HG02885 (cell line): ENCODE measurements around the gene SART3.
"Not testable (repeated sequence)": the region's sequence is repeated elsewhere in the genome, so short reads cannot be mapped to it uniquely, and the experiment has no call there.

Source experiments
- ATAC-seq: cut with Tn5 transposase; IDR thresholded peaks from one replicate; pipeline ENCODE4 v1.9.1; 2021; ENCODE audit warnings: mild to moderate bottlenecking; ENCODE audit not compliant: unreplicated experiment, poor library complexity

SART3 gene

DNA sequence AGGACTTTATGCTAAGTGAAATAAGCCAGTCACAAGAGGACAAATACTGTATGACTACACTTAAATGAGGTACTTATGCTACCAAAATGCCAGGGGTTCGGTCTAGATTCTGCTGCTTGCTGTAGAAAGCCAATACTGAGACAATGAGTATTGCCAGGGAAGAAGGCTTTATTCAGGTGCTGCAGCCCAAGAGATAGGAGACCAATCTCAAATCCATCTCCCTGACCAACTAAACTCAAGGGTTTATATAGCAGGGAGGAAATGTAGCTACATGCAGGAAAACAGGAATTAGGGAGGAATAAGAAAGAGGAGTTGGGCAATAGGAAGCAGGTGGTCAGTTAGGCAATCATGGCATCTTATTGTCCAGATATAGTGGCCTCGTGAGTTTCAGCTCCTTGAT is 58.1 kb downstream of the SART3 start:
- no peak for ATAC-seq

DNA sequence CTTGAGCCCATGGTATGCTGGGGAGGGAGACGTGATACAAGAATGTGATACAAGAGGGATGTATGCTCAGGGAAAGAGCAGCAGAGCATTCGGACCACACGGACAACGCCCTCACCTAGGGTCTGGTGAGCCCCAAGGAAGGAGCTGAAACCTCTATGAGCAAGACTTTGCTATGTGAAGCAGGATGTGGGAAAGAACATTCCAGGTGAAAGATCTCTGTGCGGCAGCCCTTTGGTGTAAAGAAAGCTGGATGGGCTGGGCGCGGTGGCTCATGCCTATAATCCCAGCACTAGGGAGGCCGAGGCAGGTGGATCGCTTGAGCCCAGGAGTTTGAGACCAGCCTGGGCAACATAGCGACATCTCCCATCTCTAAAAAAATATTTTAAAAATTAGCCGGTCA is 62.8 kb downstream of the SART3 start:
- no peak for ATAC-seq

DNA sequence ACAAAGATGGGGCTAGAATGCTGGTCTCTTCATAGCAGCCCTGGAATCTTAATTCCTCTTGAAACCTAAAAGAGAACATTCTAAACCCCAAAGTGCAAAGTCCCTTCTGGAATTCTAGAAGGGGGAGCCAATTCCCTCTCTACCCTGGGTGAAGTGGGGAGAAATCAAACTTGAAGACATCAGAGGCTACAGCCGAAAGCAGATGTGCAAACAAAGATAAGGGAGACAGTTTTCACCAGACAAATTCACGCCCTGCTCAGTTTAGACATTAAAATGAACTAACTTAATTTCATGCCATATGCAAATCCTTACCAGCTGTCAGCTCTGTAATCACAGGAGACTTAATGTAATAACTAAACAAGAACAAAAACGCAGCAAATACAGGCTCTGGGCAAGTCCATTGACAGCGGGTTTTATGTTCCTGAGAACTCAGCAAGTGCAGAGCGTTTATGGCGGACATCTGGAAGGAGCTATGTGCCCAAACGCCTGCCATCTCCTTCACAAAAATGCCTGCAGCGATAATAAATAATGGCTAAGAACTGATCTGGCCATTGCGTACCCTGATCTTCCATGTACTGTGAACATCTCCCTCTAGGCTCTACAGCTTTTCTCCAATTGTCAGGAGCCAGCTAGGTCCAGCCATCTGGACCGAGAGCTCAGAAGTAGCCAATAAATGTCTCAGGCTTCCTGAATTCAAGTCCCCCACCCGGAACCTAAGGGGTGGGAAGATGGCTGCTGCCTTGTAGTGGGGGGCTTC is 65.0 kb downstream of the SART3 start:
- ATAC-seq = no peak

DNA sequence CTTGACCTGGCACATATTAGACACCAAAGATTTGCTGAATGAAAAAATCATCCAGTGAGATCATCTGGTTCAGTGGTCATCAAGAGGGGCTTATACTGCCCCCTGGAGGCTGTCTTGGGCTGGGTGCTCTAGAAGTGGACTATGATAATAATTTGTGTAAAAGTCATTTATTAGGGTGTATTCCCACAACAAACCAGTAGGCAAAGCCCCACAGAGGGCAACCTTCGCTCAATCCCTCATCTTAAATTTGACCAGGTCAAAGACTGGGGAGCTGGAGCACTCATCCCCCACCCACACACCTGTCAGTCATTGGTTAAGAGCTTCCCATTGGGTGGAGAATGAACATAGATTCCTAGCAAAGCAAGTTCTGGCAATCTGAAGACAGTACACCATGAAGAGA is 65.9 kb downstream of the SART3 start:
- ATAC-seq = no peak

DNA sequence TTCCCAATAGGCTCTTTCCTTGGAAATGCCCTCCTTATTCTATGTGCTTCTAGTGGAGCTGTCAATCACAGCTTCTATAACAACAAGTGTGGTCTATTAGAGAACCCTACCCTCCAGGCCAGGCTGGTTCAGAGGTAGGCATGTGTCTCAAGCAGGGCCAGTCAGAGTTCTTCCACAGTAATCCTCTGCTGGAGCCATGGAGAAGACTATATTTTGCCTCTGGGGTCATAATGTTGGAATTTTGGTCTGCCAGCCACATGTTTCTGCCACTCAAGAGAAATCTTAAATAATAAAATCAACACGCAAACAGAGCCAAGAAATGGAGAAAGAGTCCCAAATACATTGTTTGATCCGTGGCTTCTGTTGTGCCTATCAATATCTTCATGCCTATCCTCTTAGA is 69.7 kb downstream of the SART3 start:
- ATAC-seq = no peak

DNA sequence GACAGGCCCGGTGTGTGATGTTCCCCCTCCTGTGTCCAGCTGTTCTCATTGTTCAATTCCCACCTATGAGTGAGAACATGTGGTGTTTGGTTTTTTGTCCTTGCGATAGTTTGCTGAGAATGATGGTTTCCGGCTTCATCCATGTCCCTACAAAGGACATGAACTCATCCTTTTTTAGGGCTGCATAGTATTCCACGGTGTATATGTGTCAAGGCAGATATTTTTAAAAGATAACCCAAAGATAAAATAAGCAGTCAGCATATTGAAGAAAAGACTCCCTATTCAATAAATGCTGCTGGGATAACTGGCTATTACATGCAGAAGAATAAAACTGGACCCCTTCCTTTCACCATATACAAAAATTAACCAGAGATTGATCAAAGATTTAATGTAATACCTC is 73.9 kb downstream of the SART3 start:
- ATAC-seq = not testable (repeated sequence)

DNA sequence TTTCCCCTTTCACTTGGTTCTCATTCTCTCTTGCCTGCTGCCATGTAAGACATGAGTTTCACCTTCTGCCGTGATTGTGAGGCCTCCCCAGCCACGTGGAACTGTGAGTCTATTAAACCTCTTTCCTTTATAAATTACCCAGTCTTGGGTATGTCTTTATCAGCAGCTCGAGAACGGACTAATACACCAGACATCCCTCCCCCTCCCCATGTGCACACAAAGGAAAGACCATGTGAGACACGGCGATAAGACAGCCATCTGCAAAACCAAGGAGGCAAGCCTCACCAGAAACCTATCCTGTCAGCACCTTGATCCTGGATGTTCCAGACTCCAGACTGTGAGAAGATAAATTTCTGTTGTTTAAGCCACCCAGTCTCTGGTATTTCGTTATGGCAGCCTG is 75.6 kb downstream of the SART3 start:
- not testable (repeated sequence) for ATAC-seq

DNA sequence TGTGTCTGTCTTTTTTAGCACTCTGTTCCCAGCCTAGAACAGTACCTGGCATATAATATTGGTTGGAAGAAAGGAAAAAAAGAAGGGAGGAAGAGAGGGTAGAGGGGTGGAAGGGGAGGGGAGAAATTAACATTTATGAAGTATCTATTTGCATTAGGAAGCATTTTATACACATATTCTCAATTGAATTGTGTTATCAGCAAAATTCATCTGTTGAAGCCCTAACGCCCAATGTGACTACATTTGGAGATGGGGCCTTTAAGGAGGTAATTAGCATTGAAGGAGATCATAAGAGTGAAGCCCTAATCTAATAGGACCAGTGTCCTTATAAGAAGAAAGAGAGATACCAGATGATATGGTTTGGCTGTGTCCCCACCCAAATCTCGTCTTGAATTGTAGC is 76.1 kb downstream of the SART3 start:
- no peak for ATAC-seq

DNA sequence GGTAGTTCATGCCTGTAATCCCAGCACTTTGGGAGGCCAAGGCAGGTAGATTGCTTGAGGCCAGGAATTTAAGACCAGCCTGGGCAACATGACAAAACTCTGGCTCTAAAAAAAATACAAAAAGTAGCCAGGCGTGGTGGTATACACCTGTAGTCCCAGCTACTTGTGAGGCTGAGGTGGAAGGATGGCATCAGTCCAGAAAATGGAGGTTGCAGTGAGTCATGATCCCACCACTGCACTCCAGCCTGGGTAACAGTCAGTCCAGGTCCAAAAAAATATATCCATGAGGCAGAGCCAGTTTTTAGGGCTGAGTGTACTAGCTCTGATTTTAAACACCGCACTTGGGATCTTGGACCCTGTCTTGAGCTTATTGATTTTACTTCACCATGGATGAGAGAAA is 76.5 kb downstream of the SART3 start:
- no peak for ATAC-seq

DNA sequence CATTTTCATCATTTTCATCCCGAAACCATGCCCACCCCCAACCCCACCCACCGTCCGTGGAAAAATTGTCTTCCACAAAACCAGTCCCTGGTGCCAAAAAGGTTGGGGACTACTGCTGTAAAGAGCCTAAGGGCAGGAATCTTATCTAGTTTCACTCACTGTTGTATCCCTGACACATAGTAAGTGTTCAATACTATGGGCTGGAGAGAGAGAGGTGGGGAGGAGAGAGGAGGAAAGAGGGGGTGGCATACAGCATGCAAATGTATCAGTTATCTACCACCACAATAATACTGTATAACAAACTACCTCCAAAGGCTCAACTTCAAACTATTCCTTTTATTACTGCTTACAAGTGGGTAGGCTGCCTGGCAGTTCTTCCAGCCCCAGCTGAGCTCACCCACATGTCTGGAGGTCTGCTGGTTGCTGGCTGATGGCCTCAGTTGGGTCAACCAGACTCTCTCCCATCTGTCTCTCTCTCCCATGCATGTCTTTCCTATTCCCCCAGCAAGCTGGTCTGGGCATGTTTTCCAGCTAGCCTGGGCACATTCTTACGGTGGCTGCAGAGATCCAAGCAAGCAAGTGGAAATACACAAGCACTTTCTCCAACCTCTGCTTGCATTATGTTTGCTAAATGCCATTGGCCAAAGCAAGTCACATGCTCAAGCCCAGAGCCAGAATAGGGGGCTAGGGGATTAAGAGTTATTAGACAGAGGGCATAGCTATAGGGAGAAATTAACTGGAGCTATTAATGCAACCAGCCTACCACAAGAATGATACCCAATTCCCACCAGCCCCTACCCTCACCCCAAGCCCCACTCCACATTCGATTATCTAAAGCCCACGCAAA is 77.5 kb downstream of the SART3 start:
- ATAC-seq = no peak

DNA sequence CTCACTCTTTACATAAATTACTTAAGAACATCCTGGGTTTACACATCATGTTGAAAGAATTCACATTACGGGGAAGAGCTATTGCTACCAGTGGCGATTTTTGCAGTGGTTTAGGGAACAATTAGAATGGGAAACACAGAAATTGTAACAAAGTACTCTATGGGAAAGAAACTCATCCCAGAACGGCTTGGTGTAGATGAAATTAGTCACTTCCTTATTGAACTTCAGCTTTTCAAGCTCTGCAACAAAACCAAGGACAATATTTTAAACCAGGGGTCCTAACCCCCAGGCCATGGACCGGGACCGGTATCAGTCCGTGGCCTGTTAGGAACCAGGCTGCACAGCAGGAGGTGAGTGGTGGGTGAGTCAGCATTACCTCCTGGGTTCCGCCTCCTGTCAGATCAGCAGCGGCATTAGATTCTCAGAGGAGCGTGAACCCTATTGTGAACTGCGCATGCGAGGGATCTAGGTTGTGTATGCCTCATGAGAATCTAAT is 78.2 kb downstream of the SART3 start:
- no peak for ATAC-seq

DNA sequence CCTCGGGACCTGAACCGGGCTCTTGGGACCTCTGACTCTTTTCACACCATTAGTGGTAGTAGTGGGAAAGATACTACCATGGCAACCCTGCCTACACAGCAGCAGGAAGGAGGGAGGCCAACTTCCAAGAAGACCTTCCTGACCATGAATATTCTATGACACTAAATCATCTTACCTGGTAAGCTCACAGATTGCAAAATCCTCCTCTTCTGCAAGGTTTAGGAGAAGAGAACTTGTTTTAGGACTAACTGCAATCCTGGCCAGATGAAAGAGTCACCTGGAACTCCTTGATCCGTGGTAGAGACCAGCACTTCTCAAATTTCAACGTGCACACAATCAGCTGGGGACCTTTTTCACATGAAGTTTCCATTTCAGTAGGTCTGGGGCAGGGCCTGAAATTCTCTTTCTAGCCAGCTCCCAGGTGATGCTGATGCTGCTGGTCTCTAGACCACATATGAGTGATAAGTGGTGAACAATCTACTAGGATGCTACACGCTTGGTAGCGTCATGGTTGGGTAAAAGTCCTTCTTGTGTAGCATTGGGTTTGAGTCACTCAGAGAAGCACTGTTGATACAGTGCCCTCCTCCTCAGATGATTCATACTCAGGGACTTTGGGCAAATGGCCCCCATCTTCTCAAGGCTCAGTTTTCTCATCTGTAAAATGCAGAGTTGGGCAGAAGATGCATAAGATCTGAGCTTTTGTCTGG is 81.5 kb downstream of the SART3 start:
- ATAC-seq = no peak

DNA sequence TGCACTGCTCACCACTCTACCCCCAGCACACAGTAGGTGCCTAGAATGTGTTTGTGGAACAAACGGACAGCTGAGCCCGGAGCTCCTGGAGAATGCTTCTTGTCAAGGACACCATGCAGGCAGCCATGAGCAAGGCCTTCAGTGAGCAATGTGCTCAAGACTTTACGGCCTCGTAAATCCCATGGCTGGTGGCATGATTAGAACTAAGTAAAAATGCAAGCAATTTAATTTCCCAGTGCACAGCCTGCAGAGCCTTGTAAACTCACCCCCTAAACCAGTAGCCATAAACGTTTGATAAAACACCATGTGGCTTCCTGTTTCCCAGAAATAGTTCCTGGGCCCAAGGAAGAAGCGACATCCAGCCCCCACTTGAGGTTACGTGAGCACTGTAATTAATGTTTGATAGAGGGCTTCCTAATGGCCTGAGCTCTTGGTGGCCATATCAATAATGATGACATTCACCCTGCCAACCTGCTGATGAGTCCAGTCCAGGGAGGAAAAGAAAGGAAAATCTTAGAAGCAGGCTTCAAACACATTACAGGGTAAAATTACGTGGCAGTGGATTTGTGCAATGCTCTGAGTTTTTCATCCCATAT is 82.3 kb downstream of the SART3 start:
- ATAC-seq = no peak

DNA sequence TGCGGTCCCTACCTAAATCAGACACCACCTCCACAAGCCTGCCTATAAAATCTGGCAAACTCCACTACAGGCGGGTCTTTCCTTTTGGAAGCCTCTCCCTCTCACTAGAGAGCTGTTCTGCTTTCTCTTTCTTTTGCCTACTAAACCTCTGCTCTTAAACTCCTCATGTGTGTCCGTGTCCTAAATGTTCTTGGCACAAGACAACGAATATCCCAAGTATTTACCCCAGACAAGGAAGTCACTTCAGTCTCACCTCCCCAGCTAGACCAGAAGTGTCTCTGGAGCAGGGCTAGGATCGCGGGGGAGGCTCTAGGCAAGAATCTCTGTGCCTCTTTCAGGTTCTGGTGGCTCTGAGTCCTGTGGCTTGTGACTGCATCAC is 83.1 kb downstream of the SART3 start:
- no peak for ATAC-seq

DNA sequence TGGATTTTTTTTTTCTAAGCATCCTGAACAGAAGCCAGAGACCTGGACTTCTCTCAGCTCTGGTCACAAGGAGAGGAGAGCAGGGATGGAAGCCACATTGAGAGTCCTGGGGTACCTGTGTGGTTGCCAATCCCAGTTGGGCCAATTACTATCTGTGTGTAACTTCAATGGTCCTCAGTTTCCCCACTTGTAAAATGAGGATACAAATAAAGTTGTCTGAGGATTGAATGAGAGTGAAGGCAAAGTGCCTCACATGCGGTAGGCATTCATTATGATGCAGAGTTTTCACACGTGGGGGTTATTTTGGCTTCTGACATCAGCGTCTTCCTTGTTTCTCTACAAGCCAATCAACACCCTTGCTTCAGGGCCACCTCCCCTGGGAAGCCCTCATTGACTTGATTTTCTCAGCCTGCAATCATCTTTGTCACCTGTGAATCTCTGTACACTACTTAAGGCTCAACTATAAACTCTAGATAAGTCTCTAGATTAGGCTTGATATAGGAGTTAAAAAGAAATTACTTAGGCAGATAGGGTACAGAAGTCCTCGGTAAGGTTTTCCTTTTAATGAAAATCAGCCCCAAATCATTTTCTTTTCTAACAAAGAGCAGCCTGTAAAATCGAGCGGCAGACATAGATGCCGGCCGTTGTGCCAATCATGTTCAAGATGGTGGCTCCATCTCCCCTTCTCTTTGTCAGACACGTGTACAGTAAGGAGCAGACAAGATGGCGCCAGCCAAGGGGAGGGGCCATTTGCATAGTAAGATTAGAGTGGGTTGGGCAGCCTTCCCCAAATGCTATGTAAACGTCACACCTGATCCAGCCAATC is 83.7 kb downstream of the SART3 start:
- no peak for ATAC-seq

DNA sequence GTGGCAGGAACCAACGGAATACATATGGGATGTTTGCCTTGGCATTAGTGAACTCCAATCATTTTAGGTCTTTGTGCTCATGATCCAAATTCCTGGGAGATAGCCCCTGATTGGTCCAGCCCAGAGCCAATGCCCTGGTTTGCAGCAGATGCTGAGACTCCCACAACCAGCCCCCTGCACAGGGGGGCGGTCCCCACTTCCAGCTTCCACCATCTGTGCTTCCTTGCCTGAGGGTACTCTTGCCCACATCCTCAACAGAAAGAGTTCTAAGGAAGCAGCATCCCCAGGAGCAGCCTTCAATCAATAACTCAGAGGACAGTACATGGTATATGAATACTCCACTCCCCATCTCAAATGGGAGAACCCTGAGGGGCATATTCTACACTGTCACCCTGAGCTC is 85.6 kb downstream of the SART3 start:
- ATAC-seq = no peak

DNA sequence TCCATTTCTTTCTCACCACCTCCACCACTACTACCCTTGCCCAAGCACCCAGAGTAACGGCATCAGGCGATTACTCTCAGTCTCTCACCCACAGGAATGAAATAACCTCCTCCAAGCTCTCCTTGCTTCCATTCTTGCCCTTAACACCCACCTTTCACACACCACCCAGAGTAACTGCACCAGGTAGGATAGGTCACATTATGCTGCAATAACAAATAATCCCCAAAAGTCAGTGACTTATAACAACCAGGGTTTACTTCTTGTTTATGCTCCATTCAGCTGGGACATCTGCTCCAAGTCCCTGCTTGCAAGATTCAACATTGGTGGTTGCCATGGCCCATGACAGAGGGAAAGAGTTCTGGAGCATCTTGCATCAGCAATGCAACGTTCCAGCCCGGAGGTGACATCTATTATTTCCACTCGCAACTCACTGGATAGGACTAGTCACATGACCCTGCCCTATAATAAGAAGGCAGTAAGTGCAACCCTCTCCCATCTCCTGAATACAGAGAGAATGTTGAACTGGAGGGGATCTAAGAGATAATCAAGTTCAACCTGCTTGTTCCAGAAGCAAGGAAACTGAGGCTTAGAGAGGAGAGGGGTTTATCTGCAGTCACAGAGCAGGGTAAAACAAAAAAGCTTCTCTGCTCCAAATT is 87.4 kb downstream of the SART3 start:
- ATAC-seq = no peak
